Measurements from ENCODE around the gene NAB2.

DNA sequence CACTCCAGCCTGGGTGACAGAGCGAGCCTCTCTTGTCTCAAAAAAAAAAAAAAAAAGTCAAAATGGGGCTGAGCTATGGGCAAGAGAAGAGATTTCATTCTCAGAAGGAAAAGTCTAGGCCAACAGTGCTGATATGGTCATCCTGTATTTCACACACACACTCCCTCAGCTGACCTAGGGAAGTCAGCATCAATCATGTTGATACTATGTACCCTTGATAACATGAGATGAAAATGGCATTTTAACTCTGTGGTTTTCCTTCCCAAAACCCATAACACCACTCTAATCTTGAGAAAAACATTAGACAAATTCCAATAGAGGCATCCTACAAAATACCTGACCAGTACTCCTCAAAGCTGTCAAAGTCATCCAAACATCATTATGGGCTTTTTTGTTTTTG, 8.1 kb upstream of the NAB2 start:
- TF ChIP-seq, protein P1, sequence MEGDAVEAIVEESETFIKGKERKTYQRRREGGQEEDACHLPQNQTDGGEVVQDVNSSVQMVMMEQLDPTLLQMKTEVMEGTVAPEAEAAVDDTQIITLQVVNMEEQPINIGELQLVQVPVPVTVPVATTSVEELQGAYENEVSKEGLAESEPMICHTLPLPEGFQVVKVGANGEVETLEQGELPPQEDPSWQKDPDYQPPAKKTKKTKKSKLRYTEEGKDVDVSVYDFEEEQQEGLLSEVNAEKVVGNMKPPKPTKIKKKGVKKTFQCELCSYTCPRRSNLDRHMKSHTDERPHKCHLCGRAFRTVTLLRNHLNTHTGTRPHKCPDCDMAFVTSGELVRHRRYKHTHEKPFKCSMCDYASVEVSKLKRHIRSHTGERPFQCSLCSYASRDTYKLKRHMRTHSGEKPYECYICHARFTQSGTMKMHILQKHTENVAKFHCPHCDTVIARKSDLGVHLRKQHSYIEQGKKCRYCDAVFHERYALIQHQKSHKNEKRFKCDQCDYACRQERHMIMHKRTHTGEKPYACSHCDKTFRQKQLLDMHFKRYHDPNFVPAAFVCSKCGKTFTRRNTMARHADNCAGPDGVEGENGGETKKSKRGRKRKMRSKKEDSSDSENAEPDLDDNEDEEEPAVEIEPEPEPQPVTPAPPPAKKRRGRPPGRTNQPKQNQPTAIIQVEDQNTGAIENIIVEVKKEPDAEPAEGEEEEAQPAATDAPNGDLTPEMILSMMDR (IDR thresholded peaks at IDR 0.05; ENCODE audit: insufficient read depth, low read length, poor library complexity, severe bottlenecking) = no peak
- TF ChIP-seq EZH2phosphoT487 (conservative IDR thresholded peaks at IDR 0.05; ENCODE audit: low read length) = no peak

Data from SU-DHL-6 (cell line).